CD4-positive, alpha-beta T cell (primary cell): ENCODE results near the gene GALNT2. TPM values are rescaled to one million over a fixed set of nuclear protein-coding genes. Genes with fewer than 3 reads are reported as not detected.

Source experiments
- ATAC-seq: fragments of 200-7000 bp; cut with Tn5 transposase; one replicate; pipeline ENCODE4 v1.10.0; 2022; ENCODE audit warnings: mild to moderate bottlenecking; ENCODE audit not compliant: poor library complexity
- CTCF ChIA-PET: fragments of 350-600 bp; sonication (Branson Sonifier 250); formaldehyde crosslinking; loops from one replicate; lab custom pipeline; 2021; ENCODE audit warnings: antibody characterized with exemption, inconsistent platforms; lab: Charles Lee
- POLR2A ChIA-PET: fragments of 350-600 bp; sonication (Branson Sonifier 250); formaldehyde crosslinking; loops from one replicate; lab custom pipeline; 2021; ENCODE audit warnings: antibody characterized with exemption, inconsistent platforms; lab: Charles Lee
- DNase-seq, 14 experiments: peaks; one replicate each; pipeline ENCODE4 v3.0.0-alpha.2; 2013 to 2020; ENCODE audit warnings: mixed read lengths in 2 of 14
- H3K27ac ChIP-seq, 2 donors: one replicate each; pipeline versions ENCODE4 v1.5.1 to v1.7.0; 2013; ENCODE audit warnings: low read length in 2 of 2, low read depth in 1 of 2, mild to moderate bottlenecking in 1 of 2
- H3K27me3 ChIP-seq, 2 experiments: 1 replicate in 1 of 2; 2 replicates in 1 of 2; pipeline versions ENCODE4 v1.6.1 to v1.7.0; 2013; ENCODE audit warnings: low read length in 2 of 2, control low read depth in 1 of 2, mild to moderate bottlenecking in 1 of 2, moderate library complexity in 1 of 2; ENCODE audit not compliant: insufficient read depth in 2 of 2, control insufficient read depth in 1 of 2
- H3K36me3 ChIP-seq: one replicate; pipeline ENCODE4 v1.6.1; 2013; ENCODE audit warnings: low read length, control low read depth; ENCODE audit not compliant: insufficient read depth
- H3K4me1 ChIP-seq: one replicate; pipeline ENCODE4 v1.6.1; 2013; ENCODE audit warnings: low read length, control low read depth; ENCODE audit not compliant: insufficient read depth
- H3K4me3 ChIP-seq: one replicate; pipeline ENCODE4 v1.5.1; 2013; ENCODE audit warnings: mild to moderate bottlenecking, low read length, moderate library complexity
- H3K9me3 ChIP-seq, 2 experiments: 1 replicate in 1 of 2; 2 replicates in 1 of 2; pipeline versions ENCODE4 v1.6.1 to v1.7.0; 2013; ENCODE audit warnings: low read length in 2 of 2, mild to moderate bottlenecking in 2 of 2, control low read depth in 1 of 2, moderate library complexity in 1 of 2; ENCODE audit not compliant: control insufficient read depth in 1 of 2, insufficient read depth in 1 of 2
- H3K27ac Mint-ChIP-seq: one replicate; pipeline ENCODE4 v1.8.0; 2020; ENCODE audit warnings: mixed read lengths
- H3K27me3 Mint-ChIP-seq: one replicate; pipeline ENCODE4 v1.8.0; 2021; ENCODE audit warnings: mixed read lengths
- H3K36me3 Mint-ChIP-seq: one replicate; pipeline ENCODE4 v1.8.0; 2021; ENCODE audit warnings: low read depth, mixed read lengths
- H3K4me1 Mint-ChIP-seq: one replicate; pipeline ENCODE4 v1.8.0; 2021; ENCODE audit warnings: low read depth, mixed read lengths
- H3K4me3 Mint-ChIP-seq: one replicate; pipeline ENCODE4 v1.8.0; 2020; ENCODE audit warnings: mild to moderate bottlenecking, mixed read lengths
- H3K9me3 Mint-ChIP-seq: one replicate; pipeline ENCODE4 v1.8.0; 2020; ENCODE audit warnings: mixed read lengths
- CTCF ChIP-seq: fragments of 200-600 bp; IDR thresholded peaks from one replicate; pipeline ENCODE4 v1.8.0; 2022; ENCODE audit warnings: antibody characterized with exemption, mild to moderate bottlenecking
- intact Hi-C, 2 experiments: fragments of 100-400 bp; cut with DNase I in 1 of 2; cut with micrococcal nuclease in 1 of 2; formaldehyde crosslinking; loops; one replicate each; pipeline versions ENCODE4 v1.15.1 to v1.9.0; 2023 to 2025; cut with DNase I, micrococcal nuclease
- total RNA-seq, 174 experiments: library from RNA in 2 of 174; stranded (reverse) in 2 of 174; gene quantifications; one replicate each; pipeline ENCODE4 v1.2.3 and lab custom pipeline; 2021 to 2026

The GALNT2 gene
- total RNA-seq, 2 experiments from 2014 or later, result 11.0 to 11.4 TPM

DNA sequence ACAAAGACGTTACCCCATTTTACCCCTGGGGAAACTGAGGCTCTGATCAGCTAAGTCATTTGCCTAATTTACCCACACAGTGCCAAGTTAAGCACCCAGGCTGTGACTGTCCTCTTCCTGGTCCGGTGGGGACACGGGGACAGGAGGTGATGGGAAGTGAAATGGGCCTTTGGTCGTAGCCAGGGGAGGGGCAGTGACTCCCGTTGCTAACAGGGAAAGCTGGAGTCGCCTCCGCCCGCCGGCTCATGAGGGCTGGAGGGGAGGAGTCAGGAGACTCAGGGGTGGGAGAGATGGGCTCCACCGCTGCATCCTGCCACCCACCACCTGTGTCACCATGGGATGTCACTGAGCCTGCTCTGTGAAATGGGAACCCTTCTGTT, 219.8 kb downstream of the GALNT2 start:
- no peaks in the 10 kb centered on the region for H3K27me3 ChIP-seq
- intact Hi-C loops, result no loop called here
- H3K27ac ChIP-seq, result no peak overlapping the region
- peaks cover 7% of the 10 kb centered on the region for H3K4me1 ChIP-seq
- no peaks in the 10 kb centered on the region for H3K9me3 Mint-ChIP-seq
- no peaks in the 10 kb centered on the region for H3K36me3 ChIP-seq
- ChIA-PET POLR2A (no interaction called here), CTCF (no interaction called here)
- no peak overlapping the region for H3K27ac Mint-ChIP-seq
- no peaks in the 10 kb centered on the region for H3K9me3 ChIP-seq
- H3K36me3 Mint-ChIP-seq, result no peaks in the 10 kb centered on the region
- DNase-seq, result no peak
- no peak for ATAC-seq
- peaks cover 6% of the 10 kb centered on the region for H3K4me1 Mint-ChIP-seq
- TF ChIP-seq CTCF, result no peak
- peaks cover 10% of the 10 kb centered on the region for H3K27me3 Mint-ChIP-seq
- no peak overlapping the region for H3K4me3 Mint-ChIP-seq
- no peak overlapping the region for H3K4me3 ChIP-seq

DNA sequence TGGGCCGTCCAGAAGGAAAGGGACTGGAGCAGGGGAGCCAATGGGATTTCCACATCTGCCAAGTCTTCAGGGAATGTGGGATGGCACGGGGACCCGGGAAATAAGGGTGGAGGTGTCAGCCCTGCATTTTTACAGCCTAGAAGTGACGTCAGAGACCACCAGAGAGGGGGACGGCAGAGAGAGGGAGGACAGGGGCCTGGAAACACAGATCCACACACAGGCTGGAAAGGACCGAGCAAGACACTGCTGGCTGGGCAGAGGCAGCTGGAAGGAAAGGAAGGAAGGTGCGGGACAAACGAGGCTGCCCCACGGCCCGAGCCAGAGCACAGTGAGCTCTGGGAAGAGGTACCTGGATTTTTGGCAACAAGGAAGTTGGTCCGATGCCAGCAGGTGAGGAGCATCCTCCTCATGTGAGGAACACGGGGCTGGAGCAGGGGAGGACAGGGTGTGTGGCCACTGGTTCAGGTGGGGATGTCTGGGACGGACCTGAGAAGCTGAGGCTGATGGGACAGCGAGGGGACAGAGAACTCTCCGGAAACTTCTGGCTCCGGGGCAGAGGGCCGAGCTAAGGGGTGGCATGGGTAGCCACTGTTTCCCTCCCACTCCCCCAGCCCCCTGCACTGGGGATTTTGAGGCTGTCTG, 220.8 kb downstream of the GALNT2 start:
- H3K27me3 Mint-ChIP-seq, result peaks cover 14% of the 10 kb centered on the region
- Histone ChIP-seq H3K4me3 (no peak overlapping the region), H3K9me3 (no peaks in the 10 kb centered on the region), H3K4me1 (no peaks in the 10 kb centered on the region), H3K36me3 (no peaks in the 10 kb centered on the region), H3K27ac (no peak overlapping the region), H3K27me3 (peaks cover 0 to 3% of the 10 kb centered on the region in 2 experiments)
- H3K9me3 Mint-ChIP-seq, result no peaks in the 10 kb centered on the region
- no peaks in the 10 kb centered on the region for H3K4me1 Mint-ChIP-seq
- intact Hi-C loops, result no loop called here
- ChIA-PET CTCF (no interaction called here), POLR2A (no interaction called here)
- no peaks in the 10 kb centered on the region for H3K36me3 Mint-ChIP-seq
- H3K27ac Mint-ChIP-seq, result no peak overlapping the region
- TF ChIP-seq CTCF, result no peak
- ATAC-seq (no peak), DNase-seq (no peak)
- no peak overlapping the region for H3K4me3 Mint-ChIP-seq

- Mint-ChIP-seq H3K4me1 (no peaks in the 10 kb centered on the region), H3K9me3 (no peaks in the 10 kb centered on the region), H3K27me3 (peaks cover 23% of the 10 kb centered on the region), H3K27ac (no peak overlapping the region), H3K36me3 (no peaks in the 10 kb centered on the region), H3K4me3 (no peak overlapping the region)
- Histone ChIP-seq H3K27ac (no peak overlapping the region), H3K4me1 (no peaks in the 10 kb centered on the region), H3K36me3 (no peaks in the 10 kb centered on the region), H3K9me3 (no peaks in the 10 kb centered on the region), H3K4me3 (no peak overlapping the region), H3K27me3 (peaks cover 0 to 3% of the 10 kb centered on the region in 2 experiments)
- no peak for TF ChIP-seq CTCF
- intact Hi-C loops, result no loop called here
- CTCF ChIA-PET, result interaction anchor here (0.6 kb wide), 1 partner anchor 11 kb away, joined by 3 read pairs; no protein-coding TSS in a partner anchor
- DNase-seq (no peak), ATAC-seq (no peak)
- POLR2A ChIA-PET, result no interaction called here
Measured at GRCh38 chr1:230288641-230289349, 221.8 kb downstream of the GALNT2 start.
